ENCODE measurements around the gene NTRK2.

NTRK2 gene

DNA sequence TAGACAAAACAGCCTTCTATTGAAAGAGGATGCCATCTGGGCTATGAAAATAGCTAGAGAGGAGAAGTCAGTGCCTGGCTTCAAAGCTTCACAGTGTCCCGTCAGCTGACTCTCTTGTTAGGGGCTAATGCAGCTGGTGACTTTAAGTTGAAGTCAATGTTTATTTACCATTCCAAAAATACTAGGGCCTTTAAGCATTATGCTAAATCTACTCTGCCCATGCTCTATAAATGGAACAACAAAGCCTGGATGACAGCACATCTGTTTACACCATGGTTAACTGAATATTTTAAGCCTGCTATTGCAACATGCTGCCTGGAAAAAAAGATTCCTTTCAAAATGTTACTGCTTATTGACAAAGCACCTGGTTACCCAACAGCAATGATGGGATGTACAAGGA, 309.1 kb downstream of the NTRK2 start:
- Histone ChIP-seq H3K4me3 (ENCODE audit: low read depth, low read length, poor library complexity, severe bottlenecking) (no peak overlapping the region), H3K9me2 (ENCODE audit: low read depth, low read length) (no peaks in the 10 kb centered on the region), H4K20me1 (ENCODE audit: insufficient read depth, low read length) (no peaks in the 10 kb centered on the region), H3K27ac (ENCODE audit: low read depth, low read length, poor library complexity, severe bottlenecking) (no peak overlapping the region), H3F3A (ENCODE audit: insufficient read depth, low read length) (no peaks in the 10 kb centered on the region), H3K79me2 (ENCODE audit: insufficient read depth, low read length) (no peaks in the 10 kb centered on the region), H3K4me1 (ENCODE audit: insufficient read depth, low read length, severe bottlenecking) (no peaks in the 10 kb centered on the region), H3K9me3 (ENCODE audit: low read length) (no peaks in the 10 kb centered on the region), H3K27me3 (ENCODE audit: insufficient read depth, low read length) (no peaks in the 10 kb centered on the region), H3K9ac (ENCODE audit: low read length) (no peak overlapping the region), H3K36me3 (ENCODE audit: insufficient read depth, low read length) (no peaks in the 10 kb centered on the region), H2AFZ (ENCODE audit: low read length) (no peak overlapping the region), H3K4me2 (ENCODE audit: low read length) (no peak overlapping the region)
- no peak for TF ChIP-seq EZH2 (IDR thresholded peaks at IDR 0.05; ENCODE audit: borderline replicate concordance, low read length)
- TF ChIP-seq CTCF (IDR thresholded peaks at IDR 0.05; ENCODE audit: low read length): no peak

GRCh38 chr9:84983749-84984148, 314.2 kb downstream of the NTRK2 start:
- H2AFZ ChIP-seq (ENCODE audit: low read length): no peak overlapping the region
- H3K4me2 ChIP-seq (ENCODE audit: low read length): no peak overlapping the region
- no peak overlapping the region for H3K27ac ChIP-seq (ENCODE audit: low read depth, low read length, poor library complexity, severe bottlenecking)
- no peak overlapping the region for H3K9ac ChIP-seq (ENCODE audit: low read length)
- no peaks in the 10 kb centered on the region for H4K20me1 ChIP-seq (ENCODE audit: insufficient read depth, low read length)
- no peaks in the 10 kb centered on the region for H3K4me1 ChIP-seq (ENCODE audit: insufficient read depth, low read length, severe bottlenecking)
- H3K79me2 ChIP-seq (ENCODE audit: insufficient read depth, low read length): no peaks in the 10 kb centered on the region
- H3K9me3 ChIP-seq (ENCODE audit: low read length): no peaks in the 10 kb centered on the region
- H3K4me3 ChIP-seq (ENCODE audit: low read depth, low read length, poor library complexity, severe bottlenecking): no peak overlapping the region
- H3K36me3 ChIP-seq (ENCODE audit: insufficient read depth, low read length): no peaks in the 10 kb centered on the region
- no peaks in the 10 kb centered on the region for H3F3A ChIP-seq (ENCODE audit: insufficient read depth, low read length)
- H3K27me3 ChIP-seq (ENCODE audit: insufficient read depth, low read length): no peaks in the 10 kb centered on the region
- H3K9me2 ChIP-seq (ENCODE audit: low read depth, low read length): no peaks in the 10 kb centered on the region
- TF ChIP-seq CTCF (IDR thresholded peaks at IDR 0.05; ENCODE audit: low read length) (no peak), EZH2 (IDR thresholded peaks at IDR 0.05; ENCODE audit: borderline replicate concordance, low read length) (no peak)

GRCh38 chr9:84988621-84989020, 319.1 kb downstream of the NTRK2 start:
- H3K36me3 ChIP-seq (ENCODE audit: insufficient read depth, low read length): no peaks in the 10 kb centered on the region
- H3F3A ChIP-seq (ENCODE audit: insufficient read depth, low read length): no peaks in the 10 kb centered on the region
- no peaks in the 10 kb centered on the region for H3K27me3 ChIP-seq (ENCODE audit: insufficient read depth, low read length)
- H3K27ac ChIP-seq (ENCODE audit: low read depth, low read length, poor library complexity, severe bottlenecking): no peak overlapping the region
- H3K4me1 ChIP-seq (ENCODE audit: insufficient read depth, low read length, severe bottlenecking): no peaks in the 10 kb centered on the region
- H3K9me3 ChIP-seq (ENCODE audit: low read length): no peaks in the 10 kb centered on the region
- TF ChIP-seq CTCF (IDR thresholded peaks at IDR 0.05; ENCODE audit: low read length) (no peak), EZH2 (IDR thresholded peaks at IDR 0.05; ENCODE audit: borderline replicate concordance, low read length) (no peak)
- H2AFZ ChIP-seq (ENCODE audit: low read length): no peak overlapping the region
- H4K20me1 ChIP-seq (ENCODE audit: insufficient read depth, low read length): no peaks in the 10 kb centered on the region
- H3K79me2 ChIP-seq (ENCODE audit: insufficient read depth, low read length): no peaks in the 10 kb centered on the region
- H3K4me2 ChIP-seq (ENCODE audit: low read length): no peak overlapping the region
- H3K9me2 ChIP-seq (ENCODE audit: low read depth, low read length): no peaks in the 10 kb centered on the region
- H3K9ac ChIP-seq (ENCODE audit: low read length): no peak overlapping the region
- H3K4me3 ChIP-seq (ENCODE audit: low read depth, low read length, poor library complexity, severe bottlenecking): no peak overlapping the region
